HepG2 (cell line): ENCODE data around the gene HINFP. TPM values are rescaled to one million over a fixed set of nuclear protein-coding genes. Genes with fewer than 3 reads are reported as not detected.

Experiments
- ATAC-seq: fragments of 200-7000 bp; cut with Tn5 transposase; 3 replicates; pipeline ENCODE4 v1.9.1; 2020; ENCODE audit warnings: mild to moderate bottlenecking, moderate library complexity
- BruUV-seq: library from RNA; stranded (reverse); fragments of 400-500 nt; replicated peaks from 2 replicates; lab custom pipeline; 2021; lab: Mats Ljungman, UMichigan
- CTCF ChIA-PET: fragments of 300-600 bp; formaldehyde crosslinking; extraction: SDS; loops from one replicate; lab custom pipeline; 2021; ENCODE audit warnings: low total read pairs, inconsistent platforms, low intra/inter-chr PET ratio; lab: Yijun Ruan, JAX
- POLR2A ChIA-PET: fragments of 350-600 bp; sonication (Branson Sonifier 250); formaldehyde crosslinking; loops from one replicate; lab custom pipeline; 2020; ENCODE audit warnings: antibody characterized with exemption, inconsistent platforms; lab: Yijun Ruan, JAX
- DNase-seq: peaks from one replicate; pipeline ENCODE4 v3.0.0-alpha.2; 2015; ENCODE audit warnings: low spot score
- FAIRE-seq: peaks from 3 replicates; lab custom pipeline; 2011; peaks lifted over from hg19 to GRCh38; lab: Jason Lieb, UNC
- H2AFZ ChIP-seq: one replicate; pipeline ENCODE4 v1.6.1; 2011; ENCODE audit warnings: low read length, inconsistent platforms
- H3K27ac ChIP-seq: fragments of 300-600 bp; 3 replicates; pipeline ENCODE4 v1.8.0; 2011; ENCODE audit warnings: mixed run types, mild to moderate bottlenecking, mixed read lengths, low read length, inconsistent platforms; ENCODE audit not compliant: insufficient read depth; ENCODE audit errors: extremely low read length
- H3K27me3 ChIP-seq, 2 experiments: fragments of 200-600 bp in 1 of 2; 2 replicates in 1 of 2; 3 replicates in 1 of 2; pipeline versions ENCODE4 v1.6.0 to v1.8.0; 2011; ENCODE audit warnings: low read length in 2 of 2, mild to moderate bottlenecking in 2 of 2, moderate library complexity in 2 of 2, inconsistent platforms in 1 of 2; ENCODE audit not compliant: insufficient read depth in 2 of 2, control insufficient read depth in 1 of 2
- H3K36me3 ChIP-seq, 2 experiments: fragments of 200-600 bp in 1 of 2; replicated peaks in 1 of 2; 2 replicates in 1 of 2; 3 replicates in 1 of 2; pipeline versions ENCODE4 v1.5.1 to v1.8.0; 2011; ENCODE audit warnings: low read length in 2 of 2, inconsistent platforms in 1 of 2; ENCODE audit not compliant: insufficient read depth in 2 of 2, control insufficient read depth in 1 of 2
- H3K4me1 ChIP-seq: 2 replicates; pipeline ENCODE4 v1.5.1; 2012; ENCODE audit warnings: low read length, inconsistent platforms; ENCODE audit not compliant: insufficient read depth
- H3K4me2 ChIP-seq: 2 replicates; pipeline ENCODE4 v1.6.0; 2011; ENCODE audit warnings: low read depth, low read length, inconsistent platforms
- H3K4me3 ChIP-seq, 3 experiments: fragments of 200-600 bp in 1 of 3; sonication (generic), shearing (Covaris generic) in 1 of 3; replicated peaks in 1 of 3; 2 replicates each; pipeline ENCODE4 v1.5.1; 2011 to 2016; ENCODE audit warnings: low read length in 3 of 3, inconsistent platforms in 2 of 3, low read depth in 2 of 3, mild to moderate bottlenecking in 2 of 3, control low read depth in 1 of 3, mixed read lengths in 1 of 3; ENCODE audit not compliant: insufficient read depth in 1 of 3
- H3K79me2 ChIP-seq: one replicate; pipeline ENCODE4 v1.6.1; 2011; ENCODE audit warnings: low read length, inconsistent platforms; ENCODE audit not compliant: insufficient read depth
- H3K9ac ChIP-seq: 2 replicates; pipeline ENCODE4 v1.6.0; 2011; ENCODE audit warnings: mild to moderate bottlenecking, low read depth, low read length, inconsistent platforms; ENCODE audit not compliant: insufficient read depth
- H3K9me3 ChIP-seq: 2 replicates; pipeline ENCODE4 v1.5.1; 2012; ENCODE audit warnings: mild to moderate bottlenecking, low read length
- H4K20me1 ChIP-seq: 2 replicates; pipeline ENCODE4 v1.6.0; 2011; ENCODE audit warnings: inconsistent platforms, mild to moderate bottlenecking, low read length, moderate library complexity; ENCODE audit not compliant: insufficient read depth
- CREBL2 ChIP-seq: sonication (generic); formaldehyde crosslinking; IDR thresholded peaks from 2 replicates; pipeline ENCODE4 v1.8.1; 2023; ENCODE audit warnings: missing genetic modification reagents, mild to moderate bottlenecking, borderline replicate concordance
- FOXC1 ChIP-seq: sonication (generic); formaldehyde crosslinking; IDR thresholded peaks from 2 replicates; pipeline ENCODE4 v1.8.0; 2022; ENCODE audit warnings: mild to moderate bottlenecking, missing genetic modification reagents, borderline replicate concordance
- FOXK1 ChIP-seq: sonication (generic); formaldehyde crosslinking; IDR thresholded peaks from 2 replicates; pipeline ENCODE4 v1.4.0; 2020; ENCODE audit warnings: low read depth, missing genetic modification reagents, borderline replicate concordance
- GATA4 ChIP-seq: sonication (generic); IDR thresholded peaks from 2 replicates; pipeline ENCODE4 v1.6.1; 2016; ENCODE audit warnings: antibody characterized with exemption, low read depth, borderline replicate concordance
- HNRNPL ChIP-seq: fragments of 200-400 bp; formaldehyde crosslinking; IDR thresholded peaks from 2 replicates; pipeline ENCODE4 v1.6.1; 2017; ENCODE audit warnings: mild to moderate bottlenecking, low read depth, low read length
- IKZF1 ChIP-seq: fragments of 450-650 bp; IDR thresholded peaks from 2 replicates; pipeline ENCODE4 v1.7.1; 2016
- MED13 ChIP-seq: sonication (generic); formaldehyde crosslinking; IDR thresholded peaks from 2 replicates; pipeline ENCODE4 v1.5.0; 2020; ENCODE audit warnings: missing genetic modification reagents
- NR0B2 ChIP-seq: sonication (generic); formaldehyde crosslinking; IDR thresholded peaks from 2 replicates; pipeline ENCODE4 v1.4.0; 2020; ENCODE audit warnings: mild to moderate bottlenecking, missing genetic modification reagents
- POLR2A ChIP-seq, 2 experiments: IDR thresholded peaks; 2 replicates each; pipeline ENCODE4 v1.6.1; 2011; ENCODE audit warnings: low read depth in 2 of 2, low read length in 2 of 2, mild to moderate bottlenecking in 1 of 2, moderate library complexity in 1 of 2; ENCODE audit not compliant: insufficient read depth in 1 of 2
- SPEN ChIP-seq: sonication (generic); formaldehyde crosslinking; IDR thresholded peaks from 2 replicates; pipeline ENCODE4 v1.5.1; 2020; ENCODE audit warnings: low read depth, mild to moderate bottlenecking, missing genetic modification reagents
- SRSF1 ChIP-seq: fragments of 200-400 bp; formaldehyde crosslinking; optimal IDR thresholded peaks from 2 replicates; pipeline ENCODE3; 2017; ENCODE audit warnings: mild to moderate bottlenecking, low read depth, low read length, moderate library complexity
- THAP8 ChIP-seq: sonication (generic); formaldehyde crosslinking; IDR thresholded peaks from 2 replicates; pipeline ENCODE4 v1.5.1; 2020; ENCODE audit warnings: missing genetic modification reagents, mild to moderate bottlenecking, borderline replicate concordance
- ZBTB21 ChIP-seq: sonication (generic); formaldehyde crosslinking; IDR thresholded peaks from 2 replicates; pipeline ENCODE4 v1.4.0; 2020; ENCODE audit warnings: missing genetic modification reagents
- ZMYM2 ChIP-seq: sonication (generic); formaldehyde crosslinking; IDR thresholded peaks from 2 replicates; pipeline ENCODE4 v1.8.0; 2022; ENCODE audit warnings: mild to moderate bottlenecking, missing genetic modification reagents
- ZNF138 ChIP-seq: sonication (generic); formaldehyde crosslinking; IDR thresholded peaks from 2 replicates; pipeline ENCODE4 v1.5.0; 2020; ENCODE audit warnings: mild to moderate bottlenecking, low read depth, missing genetic modification reagents
- ZNF451 ChIP-seq: sonication (generic); formaldehyde crosslinking; IDR thresholded peaks from 2 replicates; pipeline ENCODE4 v1.5.0; 2020; ENCODE audit warnings: mild to moderate bottlenecking, missing genetic modification reagents
- ZNF629 ChIP-seq: sonication (generic); formaldehyde crosslinking; conservative IDR thresholded peaks from 2 replicates; pipeline ENCODE4 v1.5.0; 2020; ENCODE audit warnings: missing genetic modification reagents
- ZNF782 ChIP-seq: sonication (generic); formaldehyde crosslinking; IDR thresholded peaks from 2 replicates; pipeline ENCODE4 v1.4.0; 2020; ENCODE audit warnings: missing genetic modification reagents, mild to moderate bottlenecking, borderline replicate concordance
- ZNF879 ChIP-seq: sonication (generic); formaldehyde crosslinking; IDR thresholded peaks from 2 replicates; pipeline ENCODE4 v1.8.1; 2023; ENCODE audit warnings: missing genetic modification reagents
- WGBS: methylation state at CpG from one replicate; pipeline ENCODE4 v1.1.6; 2017; ENCODE audit warnings: low lambda C conversion rate; 5-methylcytosine and 5-hydroxymethylcytosine counted together
- in situ Hi-C: cut with HindIII; loops from 2 replicates; pipeline ENCODE4 v1.10.0; 2017; ENCODE audit warnings: low pct_unique_long_range_greater_than_20kb; ENCODE audit not compliant: extremely low pct_ligation_motif_present
- intact Hi-C: fragments of 100-400 bp; cut with micrococcal nuclease; formaldehyde crosslinking; loops from one replicate; pipeline ENCODE4 v1.10.0; 2022; ENCODE audit not compliant: unreplicated experiment
- polyA plus RNA-seq, 8 experiments: library from polyadenylated mRNA; depleted of rRNA in 3 of 8; stranded (reverse) in 7 of 8; unstranded in 1 of 8; fragments of >200 nt; fragmentation: Illumina TruSeq in 4 of 8; extraction: Trizol in 4 of 8; gene quantifications; 2 replicates each; pipeline versions ENCODE4 v1.2.1 to v1.2.3, GENCODE V29; 2011 to 2016; ENCODE audit warnings: low read depth in 4 of 8, missing spikeins in 1 of 8, mixed read lengths in 1 of 8; ENCODE audit not compliant: insufficient read depth in 1 of 8
- total RNA-seq, 5 experiments: library from RNA; depleted of rRNA; stranded (reverse); fragments of >200 nt; fragmentation: Illumina TruSeq; extraction: Trizol; gene quantifications; 2 replicates each; pipeline ENCODE4 v1.2.3, GENCODE V29; 2016; ENCODE audit warnings: low read depth in 1 of 5
- TF ChIP-seq, protein P1 (sequence below): sonication (generic); formaldehyde crosslinking; IDR thresholded peaks from 2 replicates; pipeline ENCODE4 v1.8.0; 2022; ENCODE audit warnings: missing genetic modification reagents, mild to moderate bottlenecking, moderate library complexity, borderline replicate concordance

HINFP gene
- total and polyA plus RNA-seq, 2 of the 13 experiments (the other 11 are each of a cell fraction or from before 2014, with no cell fraction given) = 15.1 to 21.4 TPM

- FAIRE-seq (peak; percentile 4), DNase-seq (peak; percentile 68), ATAC-seq (peak; percentile 81)
- no peaks in the 10 kb centered on the region for H3K79me2 ChIP-seq
- peak within 1 kb of the TSS; percentile 99 for H3K4me2 ChIP-seq
- H3K9me3 ChIP-seq = no peaks in the 10 kb centered on the region
- in situ Hi-C loops (no loop called here), intact Hi-C loops (loop anchor here (5.0 kb wide), 1 partner anchor 90 kb away; no protein-coding TSS in a partner anchor)
- WGBS = 5% methylated on average over 12 of the region's 49 CpGs
- CTCF ChIA-PET = no interaction called here
- POLR2A ChIA-PET = interaction anchor here (0.7 to 4.2 kb wide), 14 partner anchors 11 to 314 kb away, joined by 3 to 75 read pairs (median 4); partner anchors contain the start of genes HINFP, HMBS, NLRX1 and RPS25
- H2AFZ ChIP-seq = peak within 1 kb of the TSS; percentile 22
- peak within 1 kb of the TSS; percentile 77 for H3K9ac ChIP-seq
- H3K27me3 ChIP-seq = no peaks in the 10 kb centered on the region; a peak in 1 of 5 replicates
- H3K36me3 ChIP-seq = peaks cover 1 to 14% of the 10 kb centered on the region in 2 experiments; a peak in 3 of 5 replicates
- peak within 1 kb of the TSS; percentile 69 for H3K27ac ChIP-seq
- no peaks in the 10 kb centered on the region for H4K20me1 ChIP-seq
- peak within 1 kb of the TSS; percentile 68 to 86 (median 85) for H3K4me3 ChIP-seq
- no TSS peak for BruUV-seq
- H3K4me1 ChIP-seq = peaks cover 42% of the 10 kb centered on the region
- TF ChIP-seq CREBL2 (CRISPR knock-in tag) = no peak
- no peak for TF ChIP-seq ZNF451 (CRISPR knock-in tag)
- no peak; the same call in 1 of the 2 replicates for TF ChIP-seq FOXC1
- no peak for TF ChIP-seq IKZF1
- TF ChIP-seq ZBTB21 (CRISPR knock-in tag) = no peak
- no peak for TF ChIP-seq HNRNPL
- TF ChIP-seq POLR2A (IDR thresholded peaks at IDR 0.05; ENCODE audit: insufficient read depth in 1 of 2, low read depth in 2 of 2, low read length in 2 of 2) = peak; percentile 55 to 63; a peak in 2 of 4 replicates
- TF ChIP-seq FOXK1 (CRISPR knock-in tag) = 0 out of 2 replicates have a peak, but pooled peaks have one; percentile 42
- TF ChIP-seq ZMYM2 = no peak
- no peak; the same call in 1 of the 2 replicates for TF ChIP-seq MED13 (CRISPR knock-in tag)
- 0 out of 2 replicates have a peak, but pooled peaks have one; percentile 30 for TF ChIP-seq ZNF138 (CRISPR knock-in tag)
- no peak for TF ChIP-seq ZNF782 (CRISPR knock-in tag)
- no peak for TF ChIP-seq SRSF1
- TF ChIP-seq ZNF879 (CRISPR knock-in tag) = no peak
- TF ChIP-seq THAP8 (CRISPR knock-in tag) = no peak
- 0 out of 2 replicates have a peak, but pooled peaks have one; percentile 8 for TF ChIP-seq GATA4
- TF ChIP-seq, protein P1, sequence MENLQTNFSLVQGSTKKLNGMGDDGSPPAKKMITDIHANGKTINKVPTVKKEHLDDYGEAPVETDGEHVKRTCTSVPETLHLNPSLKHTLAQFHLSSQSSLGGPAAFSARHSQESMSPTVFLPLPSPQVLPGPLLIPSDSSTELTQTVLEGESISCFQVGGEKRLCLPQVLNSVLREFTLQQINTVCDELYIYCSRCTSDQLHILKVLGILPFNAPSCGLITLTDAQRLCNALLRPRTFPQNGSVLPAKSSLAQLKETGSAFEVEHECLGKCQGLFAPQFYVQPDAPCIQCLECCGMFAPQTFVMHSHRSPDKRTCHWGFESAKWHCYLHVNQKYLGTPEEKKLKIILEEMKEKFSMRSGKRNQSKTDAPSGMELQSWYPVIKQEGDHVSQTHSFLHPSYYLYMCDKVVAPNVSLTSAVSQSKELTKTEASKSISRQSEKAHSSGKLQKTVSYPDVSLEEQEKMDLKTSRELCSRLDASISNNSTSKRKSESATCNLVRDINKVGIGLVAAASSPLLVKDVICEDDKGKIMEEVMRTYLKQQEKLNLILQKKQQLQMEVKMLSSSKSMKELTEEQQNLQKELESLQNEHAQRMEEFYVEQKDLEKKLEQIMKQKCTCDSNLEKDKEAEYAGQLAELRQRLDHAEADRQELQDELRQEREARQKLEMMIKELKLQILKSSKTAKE (CRISPR knock-in tag) = no peak
- TF ChIP-seq ZNF629 (CRISPR knock-in tag) = no peak
- TF ChIP-seq NR0B2 (CRISPR knock-in tag) = peak; percentile 30; the same call in 1 of the 2 replicates
- peak; percentile 20 for TF ChIP-seq SPEN
These were observed 14.5 kb upstream of the HINFP start, which contains the start of gene C2CD2L for GRCh38 chr11:119106564-119107537. TSS of gene C2CD2L (plus strand) at chr11:119107344. CDS start at chr11:119107742, 398 bp downstream.
